HCT116 (cell line): ENCODE data around the gene IL22RA2. TPM values are rescaled to one million over a fixed set of nuclear protein-coding genes. Genes with fewer than 3 reads are reported as not detected.

Source experiments
- ATAC-seq: fragments of 200-7000 bp; cut with Tn5 transposase; 2 replicates; pipeline ENCODE4 v1.9.1; 2020; ENCODE audit warnings: mild to moderate bottlenecking, moderate library complexity
- BruUV-seq: library from RNA; stranded (reverse); fragments of 400-500 nt; replicated peaks from 2 replicates; lab custom pipeline; 2021; lab: Mats Ljungman, UMichigan
- CTCF ChIA-PET: fragments of 300-600 bp; sonication (Branson Sonifier 250); formaldehyde crosslinking; loops from one replicate; lab custom pipeline; 2021; ENCODE audit warnings: antibody characterized with exemption; lab: Charles Lee
- POLR2A ChIA-PET: fragments of 300-600, 350-600 bp; sonication (Branson Sonifier 250); formaldehyde crosslinking; loops from one replicate; lab custom pipeline; 2021; ENCODE audit warnings: antibody characterized with exemption; lab: Charles Lee
- RAD21 ChIA-PET, 2 experiments: fragments of 300-600 bp; sonication (Branson Sonifier 250); formaldehyde crosslinking; loops; one replicate each; lab custom pipeline; 2023; ENCODE audit warnings: low total read pairs in 2 of 2; ENCODE audit not compliant: uncharacterized antibody in 2 of 2, unreplicated experiment in 2 of 2, low non-redundant PET in 1 of 2; lab: Charles Lee
- DNase-seq: peaks from one replicate; pipeline ENCODE4 v3.0.0-alpha.2; 2010; ENCODE audit warnings: low read depth, low spot score
- H2AFZ ChIP-seq: fragments of 200-600 bp; shearing (Covaris generic), sonication (generic); 2 replicates; pipeline ENCODE4 v1.6.1; 2017; ENCODE audit warnings: low read depth, mixed run types, mixed read lengths, antibody characterized with exemption, low read length; ENCODE audit not compliant: poor library complexity, severe bottlenecking
- H3K27ac ChIP-seq: 2 replicates; pipeline ENCODE4 v1.5.1; 2012; ENCODE audit warnings: low read depth, low read length
- H3K27me3 ChIP-seq: fragments of 200-600 bp; sonication (generic); 2 replicates; pipeline ENCODE4 v1.6.1; 2016; ENCODE audit warnings: mixed run types, low read length, mixed read lengths; ENCODE audit not compliant: insufficient read depth
- H3K36me3 ChIP-seq, 2 experiments: fragments of 200-500 bp in 1 of 2; fragments of 200-600 bp in 1 of 2; sonication (Bioruptor generic) in 1 of 2; sonication (generic) in 1 of 2; 2 replicates each; pipeline versions ENCODE4 v1.5.1 to v1.6.1; 2014 to 2016; ENCODE audit warnings: low read length in 2 of 2, inconsistent platforms in 1 of 2, mixed read lengths in 1 of 2, mixed run types in 1 of 2; ENCODE audit not compliant: insufficient read depth in 2 of 2, control insufficient read depth in 1 of 2
- H3K4me1 ChIP-seq, 2 experiments: fragments of 200-600 bp in 1 of 2; sonication (generic) in 1 of 2; 2 replicates each; pipeline versions ENCODE4 v1.5.1 to v1.6.1; 2012 to 2017; ENCODE audit warnings: low read length in 2 of 2, inconsistent platforms in 1 of 2, mild to moderate bottlenecking in 1 of 2, mixed read lengths in 1 of 2, mixed run types in 1 of 2, moderate library complexity in 1 of 2; ENCODE audit not compliant: insufficient read depth in 2 of 2, control insufficient read depth in 1 of 2
- H3K4me2 ChIP-seq: fragments of 200-600 bp; sonication (generic); 2 replicates; pipeline ENCODE4 v1.6.1; 2017; ENCODE audit warnings: mixed run types, low read length, mixed read lengths
- H3K4me3 ChIP-seq, 2 experiments: fragments of 200-600 bp in 1 of 2; sonication (generic) in 1 of 2; replicated peaks in 1 of 2; 2 replicates each; pipeline ENCODE4 v1.5.1; 2011 to 2016; ENCODE audit warnings: low read length in 2 of 2, control low read depth in 1 of 2, low read depth in 1 of 2, mild to moderate bottlenecking in 1 of 2, mixed read lengths in 1 of 2, mixed run types in 1 of 2
- H3K79me2 ChIP-seq: fragments of 200-600 bp; sonication (generic); 2 replicates; pipeline ENCODE4 v1.6.1; 2017; ENCODE audit warnings: mild to moderate bottlenecking, mixed run types, low read length, moderate library complexity, mixed read lengths; ENCODE audit not compliant: insufficient read depth
- H3K9ac ChIP-seq: fragments of 200-600 bp; sonication (generic); 2 replicates; pipeline ENCODE4 v1.6.1; 2016; ENCODE audit warnings: low read length, mixed read lengths
- H3K9me2 ChIP-seq: fragments of 200-600 bp; sonication (generic), shearing (Covaris generic); 2 replicates; pipeline ENCODE4 v1.6.1; 2017; ENCODE audit warnings: mixed run types, mild to moderate bottlenecking, moderate library complexity; ENCODE audit not compliant: insufficient read depth
- H3K9me3 ChIP-seq, 2 experiments: fragments of 200-500 bp in 1 of 2; fragments of 200-600 bp in 1 of 2; sonication (Bioruptor generic) in 1 of 2; sonication (generic) in 1 of 2; 2 replicates each; pipeline ENCODE4 v1.6.1; 2014 to 2017; ENCODE audit warnings: low read length in 2 of 2, mixed read lengths in 2 of 2, inconsistent platforms in 1 of 2, low read depth in 1 of 2, mild to moderate bottlenecking in 1 of 2, mixed run types in 1 of 2, moderate library complexity in 1 of 2; ENCODE audit not compliant: control insufficient read depth in 1 of 2, insufficient read depth in 1 of 2
- H4K20me1 ChIP-seq: fragments of 200-600 bp; sonication (generic), shearing (Covaris generic); 2 replicates; pipeline ENCODE4 v1.6.1; 2017; ENCODE audit warnings: mixed run types, mild to moderate bottlenecking, moderate library complexity; ENCODE audit not compliant: insufficient read depth
- CBX3 ChIP-seq: IDR thresholded peaks from 2 replicates; pipeline ENCODE4 v1.6.1; 2012; ENCODE audit warnings: low read depth
- CEBPB ChIP-seq: IDR thresholded peaks from 2 replicates; pipeline ENCODE4 v1.6.1; 2012; ENCODE audit warnings: low read depth
- ELF1 ChIP-seq: IDR thresholded peaks from 2 replicates; pipeline ENCODE4 v1.6.1; 2012; ENCODE audit warnings: low read depth, borderline replicate concordance
- EZH2 ChIP-seq: fragments of 200-600 bp; sonication (generic); IDR thresholded peaks from 2 replicates; pipeline ENCODE4 v1.6.1; 2017; ENCODE audit warnings: antibody characterized with exemption, mixed run types
- POLR2A ChIP-seq: IDR thresholded peaks from 2 replicates; pipeline ENCODE4 v1.7.0; 2011; ENCODE audit warnings: borderline replicate concordance; ENCODE audit not compliant: insufficient read depth, insufficient read length; ENCODE audit errors: extremely low read depth
- POLR2AphosphoS5 ChIP-seq: IDR thresholded peaks from 2 replicates; pipeline ENCODE4 v1.6.1; 2011; ENCODE audit warnings: mild to moderate bottlenecking, low read depth, low read length, moderate library complexity
- SIN3A ChIP-seq: IDR thresholded peaks from 2 replicates; pipeline ENCODE4 v1.6.1; 2012; ENCODE audit warnings: low read depth
- SP1 ChIP-seq: IDR thresholded peaks from 2 replicates; pipeline ENCODE4 v1.6.1; 2012; ENCODE audit warnings: low read depth
- TCF7L2 ChIP-seq: IDR thresholded peaks from 2 replicates; pipeline ENCODE4 v1.7.0; 2011; ENCODE audit warnings: borderline replicate concordance, inconsistent platforms; ENCODE audit not compliant: insufficient read depth, insufficient read length; ENCODE audit errors: extremely low read depth
- YY1 ChIP-seq: IDR thresholded peaks from 2 replicates; pipeline ENCODE4 v1.6.1; 2011; ENCODE audit warnings: low read length, low read depth, moderate library complexity, mild to moderate bottlenecking; ENCODE audit not compliant: insufficient replicate concordance; ENCODE audit errors: extremely low read depth
- ZNF274 ChIP-seq: fragments of 200-500 bp; sonication (Bioruptor generic); IDR thresholded peaks from 2 replicates; pipeline ENCODE4 v1.6.1; 2014; ENCODE audit warnings: mild to moderate bottlenecking, low read depth, low read length, inconsistent platforms
- intact Hi-C: fragments of 100-400 bp; cut with micrococcal nuclease; formaldehyde crosslinking; loops from 2 replicates; pipeline ENCODE4 v1.10.0; 2022
- total RNA-seq: library from RNA; stranded (reverse); gene quantifications from one replicate; pipeline ENCODE4 v1.2.1, GENCODE V29; 2021; ENCODE audit not compliant: unreplicated experiment
- TF ChIP-seq, protein P1 (sequence below): IDR thresholded peaks from 2 replicates; pipeline ENCODE4 v1.6.1; 2012; ENCODE audit warnings: low read depth
- TF ChIP-seq, protein P2 (sequence below): IDR thresholded peaks from 2 replicates; pipeline ENCODE4 v1.6.1; 2012
- TF ChIP-seq, protein P3 (sequence below), 3 experiments: fragments of 200-600 bp in 1 of 3; sonication (generic) in 1 of 3; IDR thresholded peaks in 2 of 3; conservative IDR thresholded peaks in 1 of 3; 2 replicates each; pipeline ENCODE4 v1.5.1; 2012 to 2017; ENCODE audit warnings: low read depth in 2 of 3, low read length in 2 of 3, antibody characterized with exemption in 1 of 3, borderline replicate concordance in 1 of 3, control low read depth in 1 of 3, mild to moderate bottlenecking in 1 of 3, mixed read lengths in 1 of 3, mixed run types in 1 of 3, moderate library complexity in 1 of 3; ENCODE audit not compliant: insufficient read depth in 1 of 3
- TF ChIP-seq, protein P4 (sequence below): IDR thresholded peaks from 2 replicates; pipeline ENCODE4 v1.6.1; 2011; ENCODE audit warnings: mild to moderate bottlenecking, low read length, moderate library complexity; ENCODE audit not compliant: insufficient replicate concordance; ENCODE audit errors: extremely low read depth
- TF ChIP-seq, protein P5 (sequence below): IDR thresholded peaks from 2 replicates; pipeline ENCODE4 v1.6.1; 2012

The IL22RA2 gene
- total RNA-seq, 1 experiment from 2014 or later = not detected

DNA sequence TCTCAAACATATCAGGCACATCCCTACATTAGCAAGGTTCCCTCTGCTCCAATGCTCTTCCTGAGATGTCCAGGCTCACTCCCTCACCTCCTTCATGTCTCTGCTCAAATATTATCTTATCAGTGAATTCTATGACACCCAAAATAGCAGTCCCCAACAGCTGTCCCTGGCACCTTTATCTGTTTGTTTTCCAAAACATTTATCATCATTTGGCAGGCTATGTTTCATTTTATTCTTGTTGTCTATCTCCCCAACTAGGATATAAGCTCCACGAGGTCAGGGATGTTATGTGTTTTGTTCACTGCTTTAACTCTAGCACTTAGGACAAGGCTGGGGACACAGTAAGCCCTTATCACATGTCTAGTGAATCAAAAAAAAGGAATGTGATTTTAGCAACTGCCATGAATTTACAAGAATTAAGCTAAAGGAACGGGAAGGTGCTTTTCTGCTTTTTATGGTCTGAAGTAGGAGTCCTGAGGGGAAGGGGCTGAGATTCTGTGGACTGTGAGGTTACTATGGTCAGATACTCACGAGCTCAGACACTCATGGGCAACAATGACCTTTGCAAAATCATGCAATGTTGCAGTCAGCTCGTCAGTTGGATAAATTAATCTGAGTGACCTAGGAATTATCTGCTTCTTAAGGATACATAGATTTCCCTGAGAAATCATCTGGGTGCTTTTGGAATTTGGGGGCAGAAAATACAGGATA, 1.9 kb upstream of the IL22RA2 start:
- Histone ChIP-seq H3K4me2 (no peak overlapping the region), H3K9me2 (no peaks in the 10 kb centered on the region), H3K9me3 (no peaks in the 10 kb centered on the region), H3K27ac (no peak overlapping the region), H3K27me3 (no peaks in the 10 kb centered on the region), H2AFZ (no peak overlapping the region), H3K4me1 (no peaks in the 10 kb centered on the region), H3K4me3 (no peak overlapping the region), H3K79me2 (no peaks in the 10 kb centered on the region), H3K9ac (no peak overlapping the region), H3K36me3 (no peaks in the 10 kb centered on the region), H4K20me1 (no peaks in the 10 kb centered on the region)
- TF ChIP-seq, protein P1, sequence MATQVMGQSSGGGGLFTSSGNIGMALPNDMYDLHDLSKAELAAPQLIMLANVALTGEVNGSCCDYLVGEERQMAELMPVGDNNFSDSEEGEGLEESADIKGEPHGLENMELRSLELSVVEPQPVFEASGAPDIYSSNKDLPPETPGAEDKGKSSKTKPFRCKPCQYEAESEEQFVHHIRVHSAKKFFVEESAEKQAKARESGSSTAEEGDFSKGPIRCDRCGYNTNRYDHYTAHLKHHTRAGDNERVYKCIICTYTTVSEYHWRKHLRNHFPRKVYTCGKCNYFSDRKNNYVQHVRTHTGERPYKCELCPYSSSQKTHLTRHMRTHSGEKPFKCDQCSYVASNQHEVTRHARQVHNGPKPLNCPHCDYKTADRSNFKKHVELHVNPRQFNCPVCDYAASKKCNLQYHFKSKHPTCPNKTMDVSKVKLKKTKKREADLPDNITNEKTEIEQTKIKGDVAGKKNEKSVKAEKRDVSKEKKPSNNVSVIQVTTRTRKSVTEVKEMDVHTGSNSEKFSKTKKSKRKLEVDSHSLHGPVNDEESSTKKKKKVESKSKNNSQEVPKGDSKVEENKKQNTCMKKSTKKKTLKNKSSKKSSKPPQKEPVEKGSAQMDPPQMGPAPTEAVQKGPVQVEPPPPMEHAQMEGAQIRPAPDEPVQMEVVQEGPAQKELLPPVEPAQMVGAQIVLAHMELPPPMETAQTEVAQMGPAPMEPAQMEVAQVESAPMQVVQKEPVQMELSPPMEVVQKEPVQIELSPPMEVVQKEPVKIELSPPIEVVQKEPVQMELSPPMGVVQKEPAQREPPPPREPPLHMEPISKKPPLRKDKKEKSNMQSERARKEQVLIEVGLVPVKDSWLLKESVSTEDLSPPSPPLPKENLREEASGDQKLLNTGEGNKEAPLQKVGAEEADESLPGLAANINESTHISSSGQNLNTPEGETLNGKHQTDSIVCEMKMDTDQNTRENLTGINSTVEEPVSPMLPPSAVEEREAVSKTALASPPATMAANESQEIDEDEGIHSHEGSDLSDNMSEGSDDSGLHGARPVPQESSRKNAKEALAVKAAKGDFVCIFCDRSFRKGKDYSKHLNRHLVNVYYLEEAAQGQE = no peak
- no peak for TF ChIP-seq CEBPB
- no peak for TF ChIP-seq CBX3
- no peak for TF ChIP-seq ELF1
- TF ChIP-seq SP1 = no peak
- TF ChIP-seq, protein P2, sequence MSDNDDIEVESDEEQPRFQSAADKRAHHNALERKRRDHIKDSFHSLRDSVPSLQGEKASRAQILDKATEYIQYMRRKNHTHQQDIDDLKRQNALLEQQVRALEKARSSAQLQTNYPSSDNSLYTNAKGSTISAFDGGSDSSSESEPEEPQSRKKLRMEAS = no peak
- TF ChIP-seq YY1 = no peak
- no peak for TF ChIP-seq POLR2A
- TF ChIP-seq, protein P3, sequence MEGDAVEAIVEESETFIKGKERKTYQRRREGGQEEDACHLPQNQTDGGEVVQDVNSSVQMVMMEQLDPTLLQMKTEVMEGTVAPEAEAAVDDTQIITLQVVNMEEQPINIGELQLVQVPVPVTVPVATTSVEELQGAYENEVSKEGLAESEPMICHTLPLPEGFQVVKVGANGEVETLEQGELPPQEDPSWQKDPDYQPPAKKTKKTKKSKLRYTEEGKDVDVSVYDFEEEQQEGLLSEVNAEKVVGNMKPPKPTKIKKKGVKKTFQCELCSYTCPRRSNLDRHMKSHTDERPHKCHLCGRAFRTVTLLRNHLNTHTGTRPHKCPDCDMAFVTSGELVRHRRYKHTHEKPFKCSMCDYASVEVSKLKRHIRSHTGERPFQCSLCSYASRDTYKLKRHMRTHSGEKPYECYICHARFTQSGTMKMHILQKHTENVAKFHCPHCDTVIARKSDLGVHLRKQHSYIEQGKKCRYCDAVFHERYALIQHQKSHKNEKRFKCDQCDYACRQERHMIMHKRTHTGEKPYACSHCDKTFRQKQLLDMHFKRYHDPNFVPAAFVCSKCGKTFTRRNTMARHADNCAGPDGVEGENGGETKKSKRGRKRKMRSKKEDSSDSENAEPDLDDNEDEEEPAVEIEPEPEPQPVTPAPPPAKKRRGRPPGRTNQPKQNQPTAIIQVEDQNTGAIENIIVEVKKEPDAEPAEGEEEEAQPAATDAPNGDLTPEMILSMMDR (IDR thresholded peaks at IDR 0.05 in 2 of 3, conservative IDR thresholded peaks at IDR 0.05 in 1 of 3; ENCODE audit: borderline replicate concordance in 1 of 3, insufficient read depth in 1 of 3, low read depth in 2 of 3, low read length in 2 of 3) = no peak
- TF ChIP-seq EZH2 = no peak
- TF ChIP-seq ZNF274 = no peak
- TF ChIP-seq TCF7L2 = no peak
- no peak for TF ChIP-seq SIN3A
- TF ChIP-seq, protein P4, sequence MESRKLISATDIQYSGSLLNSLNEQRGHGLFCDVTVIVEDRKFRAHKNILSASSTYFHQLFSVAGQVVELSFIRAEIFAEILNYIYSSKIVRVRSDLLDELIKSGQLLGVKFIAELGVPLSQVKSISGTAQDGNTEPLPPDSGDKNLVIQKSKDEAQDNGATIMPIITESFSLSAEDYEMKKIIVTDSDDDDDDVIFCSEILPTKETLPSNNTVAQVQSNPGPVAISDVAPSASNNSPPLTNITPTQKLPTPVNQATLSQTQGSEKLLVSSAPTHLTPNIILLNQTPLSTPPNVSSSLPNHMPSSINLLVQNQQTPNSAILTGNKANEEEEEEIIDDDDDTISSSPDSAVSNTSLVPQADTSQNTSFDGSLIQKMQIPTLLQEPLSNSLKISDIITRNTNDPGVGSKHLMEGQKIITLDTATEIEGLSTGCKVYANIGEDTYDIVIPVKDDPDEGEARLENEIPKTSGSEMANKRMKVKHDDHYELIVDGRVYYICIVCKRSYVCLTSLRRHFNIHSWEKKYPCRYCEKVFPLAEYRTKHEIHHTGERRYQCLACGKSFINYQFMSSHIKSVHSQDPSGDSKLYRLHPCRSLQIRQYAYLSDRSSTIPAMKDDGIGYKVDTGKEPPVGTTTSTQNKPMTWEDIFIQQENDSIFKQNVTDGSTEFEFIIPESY = no peak
- TF ChIP-seq, protein P5, sequence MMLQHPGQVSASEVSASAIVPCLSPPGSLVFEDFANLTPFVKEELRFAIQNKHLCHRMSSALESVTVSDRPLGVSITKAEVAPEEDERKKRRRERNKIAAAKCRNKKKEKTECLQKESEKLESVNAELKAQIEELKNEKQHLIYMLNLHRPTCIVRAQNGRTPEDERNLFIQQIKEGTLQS = no peak
- TF ChIP-seq POLR2AphosphoS5 = no peak
- ChIA-PET CTCF (no interaction called here), POLR2A (no interaction called here), RAD21 (no interaction called here)
- ATAC-seq = no peak
- no peak for DNase-seq
- intact Hi-C loops = no loop called here
- no TSS peak for BruUV-seq
